ENCODE measurements around the gene SH2D7.

- TF ChIP-seq CTCF (conservative IDR thresholded peaks at IDR 0.05; ENCODE audit: low read depth, low read length) (no peak), EZH2 (IDR thresholded peaks at IDR 0.05; ENCODE audit: low read length, unreplicated experiment) (no peak)
Measured at GRCh38 chr15:78049691-78050440, 42.5 kb upstream of the SH2D7 start.
